ENCODE measurements around the gene CEBPA.

GRCh38 chr19:33310606-33311325, 8.4 kb upstream of the CEBPA start:
- TF ChIP-seq CTCF (IDR thresholded peaks at IDR 0.05) (peak in 3 of 4 experiments; percentile 25 to 47 (median 45)), POLR2AphosphoS5 (IDR thresholded peaks at IDR 0.05) (peak; percentile 96)

Data from prostate gland (tissue), 2 donors.